Umbilical cord (tissue), 2 donors: ENCODE data around the gene PRKG1. TPM values are rescaled to one million over a fixed set of nuclear protein-coding genes. Genes with fewer than 3 reads are reported as not detected.

Experiments used
- DNase-seq: peaks from one replicate; pipeline ENCODE4 v3.0.0-alpha.2; 2015; ENCODE audit warnings: low spot score
- total RNA-seq: library from RNA; depleted of rRNA; stranded (reverse); fragments of >200 nt; gene quantifications from one replicate; pipeline ENCODE4 v1.2.3, GENCODE V29; 2014; ENCODE audit warnings: low replicate concordance; ENCODE audit not compliant: insufficient read depth

The PRKG1 gene
- total RNA-seq, 1 donor from 2014 or later = 144 TPM

- no peak for DNase-seq
Observed at GRCh38 chr10:51696251-51696650, 622.0 kb downstream of the PRKG1 start.

- DNase-seq = no peak
Observed at GRCh38 chr10:51698473-51699063, 624.3 kb downstream of the PRKG1 start.

- no peak for DNase-seq
Observed at GRCh38 chr10:51699145-51699474, 624.8 kb downstream of the PRKG1 start.

DNA sequence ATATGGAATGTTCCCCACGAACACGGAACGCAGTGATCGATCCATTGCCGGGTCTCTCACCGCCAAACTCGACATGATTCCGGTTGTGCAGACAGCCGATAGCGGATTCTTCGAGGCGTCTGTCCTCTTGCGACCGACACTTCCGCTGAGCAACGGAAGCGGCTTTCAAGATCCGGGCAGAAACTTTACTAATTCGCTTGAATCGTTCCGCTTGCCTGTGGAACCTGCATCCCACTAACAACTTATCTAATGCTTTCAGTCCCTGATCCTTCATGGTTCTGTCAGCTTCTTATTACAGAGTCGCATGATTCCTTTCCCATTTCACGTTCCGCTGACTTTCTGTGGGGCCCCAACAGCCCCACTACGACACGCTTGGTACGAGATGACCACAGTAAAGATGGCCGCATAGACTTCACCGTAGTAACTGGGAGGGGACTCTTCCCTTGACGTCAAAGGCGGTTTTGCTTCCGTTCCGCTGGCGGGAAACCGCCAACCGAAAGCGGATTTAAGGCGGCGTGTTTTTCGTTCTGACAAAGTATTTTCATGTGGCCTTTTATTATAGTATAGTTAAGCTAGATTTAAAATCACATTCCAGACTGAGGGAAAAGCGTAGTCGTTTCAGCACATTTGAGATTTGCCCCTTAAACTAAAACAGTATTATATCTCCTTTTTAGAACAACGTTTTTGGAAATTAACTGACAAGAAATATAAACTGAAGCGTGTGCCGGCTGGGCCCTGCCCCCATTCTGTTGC is 625.4 kb downstream of the PRKG1 start, which contains the start of gene CSTF2T:
Gene CSTF2T, minus strand, starts transcription at position 121 of the 753 bp plus-strand sequence. Its CDS starts 46 bp downstream, at position 75.
- DNase-seq = peak; percentile 97

- DNase-seq = peak; percentile 55
Observed at GRCh38 chr10:51700228-51700817, 626.0 kb downstream of the PRKG1 start.

DNA sequence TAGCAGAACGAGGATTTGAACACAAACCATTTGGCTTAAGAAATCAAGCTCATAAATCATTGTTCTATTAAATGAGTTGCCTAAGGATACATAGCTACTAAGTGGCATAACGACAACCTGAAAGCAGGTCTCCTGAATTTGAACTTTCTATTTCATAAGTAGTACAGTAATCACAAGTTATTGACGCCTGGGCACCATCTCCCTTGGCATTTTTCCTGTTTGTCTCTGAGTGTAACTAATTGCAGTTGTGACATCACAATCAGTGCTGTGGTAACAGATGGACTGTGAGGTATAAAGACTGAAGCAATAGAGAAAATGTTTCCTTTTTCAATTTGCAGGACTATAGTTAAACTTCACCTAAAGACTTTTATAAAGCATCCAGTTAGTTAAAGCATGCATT is 631.5 kb downstream of the PRKG1 start:
- DNase-seq = no peak

DNA sequence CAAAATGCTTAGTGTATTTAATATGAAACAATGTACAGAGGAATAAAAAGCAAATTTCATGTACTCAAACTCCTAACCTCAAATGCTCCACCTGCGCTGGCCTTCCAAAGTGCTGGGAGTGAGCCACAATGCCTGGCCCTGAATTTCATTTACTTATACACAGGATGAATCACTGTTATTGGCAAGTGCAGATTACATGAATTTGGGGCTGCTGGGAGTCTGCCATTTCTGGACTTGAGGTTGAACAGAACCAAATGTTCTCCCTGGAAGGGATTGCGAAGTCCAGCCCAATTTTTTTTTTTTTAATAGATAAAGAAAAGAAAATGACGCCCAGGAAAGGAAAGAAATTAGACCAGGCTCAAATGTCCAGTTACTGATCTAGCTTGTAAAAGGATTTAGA is 631.9 kb downstream of the PRKG1 start:
- peak; percentile 48 for DNase-seq

DNA sequence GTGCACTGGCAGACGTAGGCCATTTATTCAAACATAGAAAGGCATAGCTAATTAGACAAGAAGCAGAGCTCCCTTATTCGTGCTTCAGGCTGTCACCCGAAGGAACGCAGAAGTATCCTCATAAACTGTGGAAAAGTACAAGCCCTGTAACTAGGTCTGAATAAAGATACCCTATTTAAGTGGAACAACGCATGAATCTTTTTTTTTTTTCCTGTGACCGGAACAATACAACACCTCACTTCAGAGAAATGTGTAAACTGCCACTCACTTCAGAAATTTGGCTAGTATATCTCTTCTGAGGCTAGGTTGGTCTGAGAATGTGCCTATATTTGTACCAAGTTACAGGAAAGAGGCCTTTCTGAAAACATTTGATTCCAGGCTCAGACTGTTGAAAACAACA is 633.1 kb downstream of the PRKG1 start:
- no peak for DNase-seq

- DNase-seq = no peak
Observed at GRCh38 chr10:51707821-51708424, 633.6 kb downstream of the PRKG1 start.

DNA sequence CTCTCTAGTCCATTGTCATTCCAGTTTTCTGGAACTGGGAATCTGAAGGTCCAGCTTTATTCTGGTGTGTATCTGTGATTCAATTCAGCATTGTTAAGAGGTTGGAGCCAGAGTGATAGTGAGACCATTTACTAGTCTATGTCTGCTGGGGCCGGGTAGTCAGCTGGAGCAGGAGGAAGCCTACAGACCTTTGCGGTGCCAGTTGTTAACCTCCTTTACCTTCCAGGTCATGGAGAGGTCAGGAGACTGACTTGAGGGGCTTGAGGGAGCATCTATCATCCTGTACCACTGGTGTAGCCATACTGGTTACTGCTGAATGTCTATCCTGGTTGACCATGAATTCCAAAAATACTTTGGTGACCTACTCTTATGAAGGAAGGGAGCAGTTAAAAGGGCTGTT is 634.3 kb downstream of the PRKG1 start:
- DNase-seq = no peak

DNA sequence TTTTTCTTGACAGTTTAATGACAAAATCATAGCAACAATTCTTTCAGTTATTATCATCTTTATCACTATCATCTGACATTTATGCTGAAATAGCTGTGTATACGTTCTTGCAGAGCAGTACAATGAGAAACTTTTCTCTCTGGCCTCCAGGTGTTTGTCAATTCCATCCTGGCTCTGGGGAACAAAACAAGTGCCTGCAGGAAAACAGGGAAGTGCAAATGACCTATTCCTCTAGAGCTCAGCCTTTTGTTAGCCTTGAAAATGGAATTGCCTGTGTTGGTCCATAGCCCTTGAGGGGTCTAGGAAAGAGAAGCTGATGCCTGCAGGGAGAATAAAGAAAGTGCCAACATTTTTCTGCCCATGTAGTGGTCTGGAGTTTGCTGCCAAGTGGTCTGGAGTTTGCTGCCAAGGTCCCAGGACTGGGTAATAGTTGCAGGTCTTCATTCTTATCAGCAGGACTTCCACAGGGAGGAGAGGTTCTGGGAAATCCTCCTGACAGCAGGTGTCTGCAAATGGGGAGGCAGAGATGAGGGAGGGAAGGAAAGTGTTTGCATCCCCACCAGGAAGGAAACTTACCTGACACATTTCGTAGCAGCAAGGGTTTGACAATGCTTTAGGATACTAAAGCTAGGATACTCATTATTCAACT is 635.2 kb downstream of the PRKG1 start:
- no peak for DNase-seq

DNA sequence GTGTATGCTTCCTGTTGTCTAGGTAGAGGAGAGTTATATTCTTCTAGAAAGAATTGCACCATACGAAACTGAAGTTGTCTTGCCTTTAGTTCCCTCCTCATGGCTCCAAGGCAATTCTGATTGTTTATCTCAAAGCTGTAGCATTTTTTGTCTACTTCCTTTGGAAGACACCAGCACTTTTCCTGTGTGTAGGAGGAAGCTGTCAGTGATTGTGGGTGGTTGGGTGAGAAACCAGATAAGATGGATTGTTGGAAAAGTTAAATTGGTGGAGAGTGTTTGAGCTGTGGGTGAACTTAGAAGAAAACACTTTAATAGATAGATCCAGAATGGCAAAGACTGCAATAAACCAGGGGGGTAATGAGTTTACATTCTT is 637.2 kb downstream of the PRKG1 start:
- no peak for DNase-seq

- no peak for DNase-seq
Observed at GRCh38 chr10:51716981-51717380, 642.7 kb downstream of the PRKG1 start.

DNA sequence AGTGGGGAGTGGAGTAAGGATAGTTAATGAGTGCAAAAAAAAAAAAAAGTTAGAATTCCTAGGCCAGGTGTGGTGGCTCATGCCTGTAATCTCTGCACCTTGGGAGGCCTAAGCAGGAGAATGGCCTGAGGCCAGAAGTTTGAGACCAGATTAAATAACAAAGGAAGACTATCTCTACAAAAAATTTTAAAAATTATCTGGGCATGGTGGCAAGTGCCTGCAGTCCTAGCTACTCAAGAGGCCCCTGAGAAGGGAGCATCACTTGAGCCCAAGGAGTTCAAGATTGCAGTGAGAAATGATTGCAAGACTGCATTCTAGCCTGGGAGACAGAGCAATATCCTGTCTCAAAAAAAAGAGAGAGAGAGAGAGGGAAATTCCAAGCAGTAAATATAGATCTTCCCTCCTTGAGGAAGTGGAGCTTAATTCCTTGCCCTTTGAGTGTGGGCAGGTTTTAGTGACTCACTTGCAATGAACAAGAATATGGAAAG is 644.6 kb downstream of the PRKG1 start:
- peak; percentile 28 for DNase-seq

- DNase-seq = no peak
Observed at GRCh38 chr10:51724038-51724437, 649.8 kb downstream of the PRKG1 start.

GRCh38 chr10:51729822-51730555 is 655.7 kb downstream of the PRKG1 start:
- no peak for DNase-seq

DNA sequence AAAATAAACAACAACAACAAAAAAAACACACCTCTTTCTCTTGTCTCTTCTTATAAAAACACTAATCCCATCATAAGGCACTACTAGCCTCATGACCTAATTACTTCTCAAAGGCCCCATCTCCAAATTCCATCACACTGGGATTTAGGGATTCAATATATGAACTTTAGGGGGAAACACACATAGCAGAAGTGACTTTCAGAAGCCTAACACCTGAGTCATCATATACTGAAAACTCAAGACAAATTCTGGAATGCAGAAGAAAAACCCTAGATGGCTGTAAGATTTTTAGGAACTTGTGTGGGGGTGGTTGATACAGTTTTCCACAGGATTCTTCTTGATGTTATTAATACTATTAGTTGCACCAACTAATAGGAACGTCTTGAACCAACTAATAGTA is 658.8 kb downstream of the PRKG1 start:
- DNase-seq = peak; percentile 3

DNA sequence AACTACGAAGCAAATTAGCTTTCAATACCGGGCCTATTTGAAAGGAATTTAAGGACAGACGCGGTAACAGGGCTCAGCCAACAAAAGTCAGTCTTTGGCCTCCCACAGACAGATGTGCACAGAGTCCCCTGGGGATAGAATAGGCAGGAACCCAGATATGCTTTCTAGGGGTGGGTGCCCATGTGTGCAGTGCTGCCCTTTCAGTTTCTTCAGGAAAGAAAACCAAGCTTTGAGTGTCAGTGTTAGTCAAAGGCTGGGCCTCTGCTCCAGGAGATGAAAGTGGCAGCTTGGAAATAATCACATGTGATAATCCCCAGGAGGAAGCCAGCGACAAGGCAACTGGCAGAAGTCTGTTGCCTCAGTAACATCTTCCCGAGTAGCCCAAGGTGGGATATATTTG is 668.9 kb downstream of the PRKG1 start:
- DNase-seq = no peak

- DNase-seq = no peak
Observed at GRCh38 chr10:51744235-51745000, 670.1 kb downstream of the PRKG1 start.

- no peak for DNase-seq
Observed at GRCh38 chr10:51745397-51745796, 671.1 kb downstream of the PRKG1 start.

DNA sequence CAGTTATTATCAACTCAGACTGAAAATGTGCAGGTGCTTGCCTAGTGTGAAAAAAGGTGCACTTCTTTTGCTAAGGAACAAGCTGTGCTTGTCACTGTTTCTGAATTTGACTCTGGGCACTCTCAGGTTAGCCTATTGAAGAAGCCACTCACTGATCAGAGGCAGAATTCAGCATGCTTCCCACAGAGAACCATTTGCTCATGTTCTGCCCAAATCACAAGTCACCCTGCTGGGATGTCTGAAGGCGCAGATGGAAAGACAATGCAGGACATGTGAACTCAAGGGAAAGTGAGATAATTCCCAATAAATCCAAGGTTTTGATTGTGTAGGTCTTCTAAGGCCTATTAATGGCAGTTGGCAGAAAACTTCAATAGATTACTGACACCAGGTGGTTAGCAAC is 672.9 kb downstream of the PRKG1 start:
- DNase-seq = no peak
